H9 (cell line): ENCODE measurements around the gene DUSP23. TPM values are rescaled to one million over a fixed set of nuclear protein-coding genes. Genes with fewer than 3 reads are reported as not detected.

Experiments used
- DNase-seq: peaks from one replicate; pipeline ENCODE4 v3.0.0-alpha.2; 2017
- H2AFZ ChIP-seq: one replicate; pipeline ENCODE4 v1.6.1; 2013; ENCODE audit warnings: mild to moderate bottlenecking, low read length, control low read depth, moderate library complexity
- H2AK5ac ChIP-seq: 2 replicates; pipeline ENCODE4 v1.6.1; 2013; ENCODE audit warnings: low read length, control low read depth, mixed read lengths; ENCODE audit not compliant: insufficient read length
- H2BK120ac ChIP-seq: one replicate; pipeline ENCODE4 v1.6.1; 2013; ENCODE audit warnings: low read depth, mild to moderate bottlenecking, low read length, control low read depth, inconsistent platforms; ENCODE audit not compliant: poor library complexity, severe bottlenecking
- H2BK12ac ChIP-seq: 2 replicates; pipeline ENCODE4 v1.6.1; 2013; ENCODE audit warnings: low read length, control low read depth, mixed read lengths, low read depth; ENCODE audit not compliant: insufficient read length
- H2BK15ac ChIP-seq: 2 replicates; pipeline ENCODE4 v1.6.1; 2013; ENCODE audit warnings: low read depth, low read length, control low read depth
- H2BK20ac ChIP-seq: one replicate; pipeline ENCODE4 v1.6.1; 2013; ENCODE audit warnings: low read depth, mild to moderate bottlenecking, low read length, control low read depth, inconsistent platforms; ENCODE audit not compliant: poor library complexity, severe bottlenecking
- H2BK5ac ChIP-seq: 2 replicates; pipeline ENCODE4 v1.6.1; 2013; ENCODE audit warnings: low read length, control low read depth, mixed read lengths; ENCODE audit not compliant: insufficient read length
- H3K14ac ChIP-seq: 2 replicates; pipeline ENCODE4 v1.6.1; 2013; ENCODE audit warnings: low read length, control low read depth; ENCODE audit not compliant: insufficient read depth
- H3K18ac ChIP-seq: 2 replicates; pipeline ENCODE4 v1.6.1; 2013; ENCODE audit warnings: low read depth, mild to moderate bottlenecking, mixed read lengths, low read length, control low read depth; ENCODE audit not compliant: insufficient read length
- H3K23ac ChIP-seq: 2 replicates; pipeline ENCODE4 v1.6.1; 2013; ENCODE audit warnings: low read length, control low read depth, mixed read lengths, low read depth; ENCODE audit not compliant: insufficient read length
- H3K23me2 ChIP-seq: 2 replicates; pipeline ENCODE4 v1.6.1; 2013; ENCODE audit warnings: low read depth, mild to moderate bottlenecking, mixed read lengths, low read length, control low read depth; ENCODE audit not compliant: insufficient read length, poor library complexity, severe bottlenecking
- H3K27ac ChIP-seq: 2 replicates; pipeline ENCODE4 v1.5.1; 2013; ENCODE audit warnings: low read length, control low read depth, mixed read lengths, low read depth; ENCODE audit not compliant: insufficient read length
- H3K27me3 ChIP-seq: 2 replicates; pipeline ENCODE4 v1.6.1; 2013; ENCODE audit warnings: low read length, control low read depth, inconsistent platforms; ENCODE audit not compliant: insufficient read depth
- H3K4ac ChIP-seq: 2 replicates; pipeline ENCODE4 v1.6.1; 2013; ENCODE audit warnings: low read depth, mild to moderate bottlenecking, control low read depth, inconsistent platforms, low read length, moderate library complexity
- H3K4me1 ChIP-seq: 2 replicates; pipeline ENCODE4 v1.6.1; 2013; ENCODE audit warnings: low read length, control low read depth, inconsistent platforms; ENCODE audit not compliant: insufficient read depth
- H3K4me2 ChIP-seq: 2 replicates; pipeline ENCODE4 v1.6.1; 2013; ENCODE audit warnings: low read length, control low read depth, mixed read lengths; ENCODE audit not compliant: insufficient read length, insufficient read depth
- H3K56ac ChIP-seq: 2 replicates; pipeline ENCODE4 v1.6.1; 2013; ENCODE audit warnings: low read depth, mild to moderate bottlenecking, mixed read lengths, low read length, control low read depth; ENCODE audit not compliant: insufficient read length
- H3K79me1 ChIP-seq: 2 replicates; pipeline ENCODE4 v1.6.1; 2013; ENCODE audit warnings: low read depth, mild to moderate bottlenecking, moderate library complexity, low read length, control low read depth, inconsistent platforms; ENCODE audit not compliant: insufficient read depth, poor library complexity, severe bottlenecking
- H3K79me2 ChIP-seq: 2 replicates; pipeline ENCODE4 v1.6.1; 2013; ENCODE audit warnings: low read length, control low read depth, inconsistent platforms; ENCODE audit not compliant: insufficient read depth
- H3K9ac ChIP-seq: 2 replicates; pipeline ENCODE4 v1.6.1; 2013; ENCODE audit warnings: low read length, control low read depth, mixed read lengths; ENCODE audit not compliant: insufficient read length; ENCODE audit errors: extremely low read depth
- H3K9me3 ChIP-seq: one replicate; pipeline ENCODE4 v1.6.1; 2013; ENCODE audit warnings: low read depth, low read length, inconsistent platforms; ENCODE audit not compliant: control insufficient read depth
- H3T11ph ChIP-seq: one replicate; pipeline ENCODE4 v1.6.1; 2013; ENCODE audit warnings: mild to moderate bottlenecking, low read length, control low read depth, inconsistent platforms
- H4K20me1 ChIP-seq: one replicate; pipeline ENCODE4 v1.6.1; 2013; ENCODE audit not compliant: control insufficient read depth, insufficient read length, insufficient read depth
- H4K5ac ChIP-seq: 2 replicates; pipeline ENCODE4 v1.6.1; 2013; ENCODE audit warnings: low read depth, mild to moderate bottlenecking, mixed read lengths, low read length, control low read depth; ENCODE audit not compliant: insufficient read length
- H4K8ac ChIP-seq: replicated peaks from 2 replicates; pipeline ENCODE4 v1.6.1; 2013; ENCODE audit warnings: low read length, control low read depth, mixed read lengths, low read depth; ENCODE audit not compliant: insufficient read length
- H4K91ac ChIP-seq: 2 replicates; pipeline ENCODE4 v1.6.1; 2013; ENCODE audit warnings: low read depth, mild to moderate bottlenecking, moderate library complexity, mixed read lengths, low read length, control low read depth; ENCODE audit not compliant: insufficient read length
- H3K27ac Mint-ChIP-seq, 3 experiments: 2 replicates in 2 of 3; 3 replicates in 1 of 3; pipeline ENCODE4 v1.8.0; 2020 to 2021; ENCODE audit warnings: mixed read lengths in 3 of 3, mild to moderate bottlenecking in 1 of 3, moderate library complexity in 1 of 3
- H3K27me3 Mint-ChIP-seq: 2 replicates; pipeline ENCODE4 v1.8.0; 2021; ENCODE audit warnings: low read depth, mild to moderate bottlenecking, moderate library complexity, mixed read lengths
- H3K36me3 Mint-ChIP-seq, 3 experiments: 2 replicates in 2 of 3; 3 replicates in 1 of 3; pipeline ENCODE4 v1.8.0; 2020 to 2021; ENCODE audit warnings: low read depth in 3 of 3, mixed read lengths in 3 of 3; ENCODE audit not compliant: insufficient read depth in 1 of 3
- H3K4me1 Mint-ChIP-seq, 2 experiments: 2 replicates each; pipeline ENCODE4 v1.8.0; 2020; ENCODE audit warnings: mixed read lengths in 2 of 2
- H3K4me3 Mint-ChIP-seq, 2 experiments: 2 replicates in 1 of 2; 3 replicates in 1 of 2; pipeline ENCODE4 v1.8.0; 2020 to 2021; ENCODE audit warnings: mild to moderate bottlenecking in 2 of 2, mixed read lengths in 2 of 2, moderate library complexity in 1 of 2
- H3K9me3 Mint-ChIP-seq, 2 experiments: 2 replicates in 1 of 2; 3 replicates in 1 of 2; pipeline ENCODE4 v1.8.0; 2020; ENCODE audit warnings: mild to moderate bottlenecking in 2 of 2, mixed read lengths in 2 of 2, moderate library complexity in 1 of 2
- CTCF ChIP-seq: fragments of 200-600 bp; sonication (generic); conservative IDR thresholded peaks from 3 replicates; pipeline ENCODE4 v1.8.0; 2021; ENCODE audit warnings: antibody characterized with exemption, mild to moderate bottlenecking
- WGBS: extraction: QIAGEN DNeasy Blood & Tissue Kit; methylation state at CpG from one replicate; pipeline ENCODE4 v1.1.7; 2013; ENCODE audit warnings: missing lambda C conversion rate, low lambda C conversion rate, mixed read lengths; ENCODE audit not compliant: insufficient read length; ENCODE audit errors: extremely low coverage; 5-methylcytosine and 5-hydroxymethylcytosine counted together
- total RNA-seq: library from RNA; stranded (reverse); gene quantifications from 2 replicates; pipeline ENCODE4 v1.2.1, GENCODE V29; 2021

DUSP23 gene
- total RNA-seq, 1 experiment from 2014 or later: 25.0 TPM

GRCh38 chr1:159786465-159786864 is 5.7 kb downstream of the DUSP23 start:
- H3K27me3 Mint-ChIP-seq: peaks cover 5% of the 10 kb centered on the region
- no peak overlapping the region for H2BK120ac ChIP-seq
- H2BK20ac ChIP-seq: no peak overlapping the region
- no peaks in the 10 kb centered on the region for H3K79me1 ChIP-seq
- no peak overlapping the region for H3K4me2 ChIP-seq
- no peak overlapping the region for H2AK5ac ChIP-seq
- no peak overlapping the region for H2AFZ ChIP-seq
- no peak overlapping the region for H3K18ac ChIP-seq
- H3K9me3 ChIP-seq: no peaks in the 10 kb centered on the region
- no peak overlapping the region for H3K56ac ChIP-seq
- no CpG with 5 or more reads among the region's 3 CpGs for WGBS
- no peak overlapping the region for H3K14ac ChIP-seq
- H3K9ac ChIP-seq: no peak overlapping the region
- no peak overlapping the region for H3K27ac ChIP-seq
- no peaks in the 10 kb centered on the region for H3K79me2 ChIP-seq
- no peak for DNase-seq
- H3T11ph ChIP-seq: no peak overlapping the region
- H2BK5ac ChIP-seq: no peak overlapping the region
- H2BK12ac ChIP-seq: no peak overlapping the region
- H3K4me3 Mint-ChIP-seq: no peak overlapping the region
- peaks cover 22 to 26% of the 10 kb centered on the region in 2 experiments for H3K4me1 Mint-ChIP-seq
- H3K23me2 ChIP-seq: no peaks in the 10 kb centered on the region
- H3K9me3 Mint-ChIP-seq: peaks cover 0 to under 1% of the 10 kb centered on the region in 2 experiments; a peak in 1 of 5 replicates
- H3K23ac ChIP-seq: no peak overlapping the region
- H4K20me1 ChIP-seq: no peaks in the 10 kb centered on the region
- no peak overlapping the region for H3K27ac Mint-ChIP-seq
- H3K4me1 ChIP-seq: peaks cover 5% of the 10 kb centered on the region; the same call in 1 of the 2 replicates
- H2BK15ac ChIP-seq: no peak overlapping the region
- TF ChIP-seq CTCF: no peak
- no peak overlapping the region for H4K91ac ChIP-seq
- no peak overlapping the region for H4K5ac ChIP-seq
- H3K36me3 Mint-ChIP-seq: peaks cover 6 to 19% (median 18%) of the 10 kb centered on the region in 3 experiments
- H3K27me3 ChIP-seq: no peaks in the 10 kb centered on the region
- H3K4ac ChIP-seq: no peak overlapping the region
- H4K8ac ChIP-seq: no peak overlapping the region
